Effector memory CD4-positive, alpha-beta T cell (primary cell): Measurements from ENCODE around the gene ORAI3.

Experiments
- DNase-seq, 3 donors: peaks; one replicate each; pipeline ENCODE4 v3.0.0-alpha.2; 2020
- H3K27ac ChIP-seq: 2 replicates; pipeline ENCODE4 v1.7.0; 2013; ENCODE audit warnings: mild to moderate bottlenecking, low read length, moderate library complexity; ENCODE audit not compliant: insufficient read depth, poor library complexity, severe bottlenecking
- H3K27me3 ChIP-seq: replicated peaks from 2 replicates; pipeline ENCODE4 v1.7.0; 2013; ENCODE audit warnings: mild to moderate bottlenecking, low read length; ENCODE audit not compliant: insufficient read depth, control insufficient read depth, poor library complexity, severe bottlenecking
- H3K36me3 ChIP-seq: 2 replicates; pipeline ENCODE4 v1.7.0; 2013; ENCODE audit warnings: mild to moderate bottlenecking, low read length, moderate library complexity; ENCODE audit not compliant: control insufficient read depth, insufficient read depth
- H3K4me1 ChIP-seq: 2 replicates; pipeline ENCODE4 v1.7.0; 2013; ENCODE audit warnings: low read length, mild to moderate bottlenecking; ENCODE audit not compliant: control insufficient read depth, insufficient read depth, poor library complexity, severe bottlenecking
- H3K4me3 ChIP-seq: 2 replicates; pipeline ENCODE4 v1.7.0; 2013; ENCODE audit warnings: low read length, low read depth, mild to moderate bottlenecking; ENCODE audit not compliant: insufficient read depth, poor library complexity, severe bottlenecking
- H3K9me3 ChIP-seq: 2 replicates; pipeline ENCODE4 v1.7.0; 2013; ENCODE audit warnings: mild to moderate bottlenecking, low read length, moderate library complexity; ENCODE audit not compliant: control insufficient read depth

Gene ORAI3

GRCh38 chr16:30998852-30999761 lies 50.2 kb downstream of the ORAI3 start:
- DNase-seq, result no peak
- Histone ChIP-seq H3K4me1 (peaks cover 6% of the 10 kb centered on the region), H3K36me3 (no peaks in the 10 kb centered on the region), H3K4me3 (no peak overlapping the region), H3K27me3 (no peaks in the 10 kb centered on the region), H3K9me3 (no peaks in the 10 kb centered on the region), H3K27ac (no peak overlapping the region)

GRCh38 chr16:31000671-31001382 lies 52.0 kb downstream of the ORAI3 start:
- no peaks in the 10 kb centered on the region for H3K9me3 ChIP-seq
- peaks cover 6% of the 10 kb centered on the region for H3K4me1 ChIP-seq
- no peaks in the 10 kb centered on the region for H3K36me3 ChIP-seq
- no peaks in the 10 kb centered on the region for H3K27me3 ChIP-seq
- no peak overlapping the region for H3K27ac ChIP-seq
- no peak overlapping the region for H3K4me3 ChIP-seq
- DNase-seq, result no peak

GRCh38 chr16:31001507-31002249 lies 52.8 kb downstream of the ORAI3 start:
- Histone ChIP-seq H3K4me3 (no peak overlapping the region), H3K9me3 (no peaks in the 10 kb centered on the region), H3K27me3 (no peaks in the 10 kb centered on the region), H3K27ac (no peak overlapping the region), H3K4me1 (peaks cover 3% of the 10 kb centered on the region), H3K36me3 (no peaks in the 10 kb centered on the region)
- DNase-seq, result no peak

- Histone ChIP-seq H3K36me3 (no peaks in the 10 kb centered on the region), H3K27me3 (no peaks in the 10 kb centered on the region), H3K4me3 (no peak overlapping the region), H3K9me3 (no peaks in the 10 kb centered on the region), H3K4me1 (no peaks in the 10 kb centered on the region), H3K27ac (no peak overlapping the region)
- no peak for DNase-seq
Measured at GRCh38 chr16:31002250-31002700, 53.4 kb downstream of the ORAI3 start.

GRCh38 chr16:31002862-31003341 lies 54.0 kb downstream of the ORAI3 start:
- Histone ChIP-seq H3K27ac (no peak overlapping the region), H3K27me3 (no peaks in the 10 kb centered on the region)

GRCh38 chr16:31003744-31004143 lies 54.9 kb downstream of the ORAI3 start:
- Histone ChIP-seq H3K4me1 (no peaks in the 10 kb centered on the region), H3K27me3 (no peaks in the 10 kb centered on the region), H3K9me3 (no peaks in the 10 kb centered on the region), H3K36me3 (no peaks in the 10 kb centered on the region), H3K27ac (no peak overlapping the region), H3K4me3 (no peak overlapping the region)
- DNase-seq, result no peak

More at GRCh38 chr16:31002862-31003341, 54.0 kb downstream of the ORAI3 start:
- no peaks in the 10 kb centered on the region for H3K9me3 ChIP-seq
- no peak overlapping the region for H3K4me3 ChIP-seq
- no peaks in the 10 kb centered on the region for H3K36me3 ChIP-seq
- no peak for DNase-seq
- no peaks in the 10 kb centered on the region for H3K4me1 ChIP-seq
